NCI-H226 (cell line): ENCODE results near the gene MEI4.
"Not testable (repeated sequence)": the region's sequence is repeated elsewhere in the genome, so short reads cannot be mapped to it uniquely, and the experiment has no call there.

ENCODE experiments used
- DNase-seq: peaks from one replicate; pipeline ENCODE4 v3.0.0-alpha.2; 2015

The MEI4 gene

DNA sequence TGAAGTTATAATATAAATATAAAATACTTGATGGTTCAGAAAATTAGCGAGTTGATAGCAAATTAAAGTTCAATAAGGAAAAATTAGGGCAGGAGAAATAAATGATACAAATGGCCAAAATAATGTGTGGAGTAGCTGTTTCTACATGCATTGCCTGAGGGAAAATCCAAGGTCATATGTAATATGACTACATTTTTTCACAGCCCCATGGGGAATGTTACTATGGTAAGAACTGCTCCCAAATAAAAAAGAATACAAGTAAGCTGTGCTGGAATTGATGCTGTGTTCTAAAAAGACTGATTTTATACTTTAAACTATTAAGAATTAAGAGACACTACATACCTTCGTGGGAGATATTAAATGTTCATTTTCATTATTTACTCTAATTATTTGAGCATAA, 34.1 kb downstream of the MEI4 start:
- no peak for DNase-seq

DNA sequence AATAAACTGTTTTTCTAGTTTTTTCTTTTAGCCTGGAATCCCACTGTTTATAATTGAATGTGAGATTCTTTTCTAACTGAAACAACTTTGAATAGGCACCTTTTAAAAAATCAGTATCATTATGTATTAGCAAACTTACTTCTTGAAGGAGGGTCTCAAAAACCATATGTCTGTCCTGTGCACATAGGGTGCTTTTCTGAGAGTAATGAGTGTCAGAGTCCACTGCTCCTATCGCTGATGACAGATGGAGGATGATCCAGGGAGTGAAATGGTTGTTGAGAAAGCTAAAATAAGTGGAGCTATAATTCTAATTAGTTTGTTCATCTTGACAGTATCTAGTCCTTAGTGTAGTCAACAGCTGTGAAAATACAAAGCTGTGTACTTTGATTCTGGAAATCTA, 35.8 kb downstream of the MEI4 start:
- DNase-seq: no peak

DNA sequence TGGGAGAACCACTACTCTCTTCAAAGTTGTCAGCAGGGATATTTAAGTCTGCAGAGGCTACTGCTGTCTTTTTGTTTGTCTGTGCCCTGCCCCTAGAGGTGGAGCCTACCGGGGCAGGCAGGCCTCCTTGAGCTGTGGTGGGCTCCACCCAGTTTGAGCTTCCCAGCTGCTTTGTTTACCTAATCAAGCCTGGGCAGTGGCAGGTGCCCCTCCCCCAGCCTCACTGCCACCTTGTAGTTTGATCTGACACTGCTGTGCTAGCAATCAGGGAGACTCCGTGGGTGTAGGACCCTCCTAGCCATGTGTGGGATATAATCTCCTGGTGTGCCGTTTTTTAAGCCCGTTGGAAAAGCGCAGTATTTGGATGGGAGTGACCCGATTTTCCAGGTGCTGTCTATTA, 47.3 kb downstream of the MEI4 start:
- not testable (repeated sequence) for DNase-seq

DNA sequence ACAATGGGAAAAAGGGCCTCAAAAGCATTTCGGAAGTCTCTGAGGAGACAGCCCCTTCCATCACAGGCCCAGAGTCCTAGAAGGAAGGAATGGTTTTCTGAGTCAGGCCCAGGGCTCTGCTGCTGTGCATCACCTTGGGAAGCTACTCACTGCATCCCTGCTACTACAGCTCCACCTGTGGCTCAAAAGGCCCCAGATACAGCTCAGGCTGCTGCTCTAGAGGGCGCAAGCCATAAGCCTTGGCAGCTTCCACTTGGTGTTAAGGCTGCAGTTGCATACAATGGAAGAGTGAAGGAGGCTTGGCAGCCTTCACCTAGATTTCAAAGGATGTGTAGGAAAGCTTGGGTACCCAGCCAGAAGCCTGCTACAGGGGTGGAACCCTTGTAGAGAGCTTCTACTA, 54.8 kb downstream of the MEI4 start:
- no peak for DNase-seq

DNA sequence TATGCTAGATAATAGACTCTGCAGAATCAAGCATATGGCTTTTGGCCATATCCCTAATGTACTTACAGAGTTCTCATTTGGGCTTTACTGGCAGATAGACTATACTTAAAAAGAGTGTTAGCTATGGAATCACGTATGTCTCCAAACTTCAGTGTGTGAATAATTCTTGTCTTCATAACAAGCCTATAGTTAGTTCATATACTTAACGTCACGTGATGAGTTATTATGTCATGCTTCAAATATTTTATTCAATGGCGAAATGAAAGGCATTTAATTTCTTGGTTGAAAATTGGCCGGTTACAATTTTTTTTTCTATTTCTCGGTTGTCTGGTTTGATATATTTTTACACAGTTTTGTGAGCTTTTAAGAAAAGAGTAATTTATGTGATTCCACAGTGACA, 62.7 kb downstream of the MEI4 start:
- no peak for DNase-seq

DNA sequence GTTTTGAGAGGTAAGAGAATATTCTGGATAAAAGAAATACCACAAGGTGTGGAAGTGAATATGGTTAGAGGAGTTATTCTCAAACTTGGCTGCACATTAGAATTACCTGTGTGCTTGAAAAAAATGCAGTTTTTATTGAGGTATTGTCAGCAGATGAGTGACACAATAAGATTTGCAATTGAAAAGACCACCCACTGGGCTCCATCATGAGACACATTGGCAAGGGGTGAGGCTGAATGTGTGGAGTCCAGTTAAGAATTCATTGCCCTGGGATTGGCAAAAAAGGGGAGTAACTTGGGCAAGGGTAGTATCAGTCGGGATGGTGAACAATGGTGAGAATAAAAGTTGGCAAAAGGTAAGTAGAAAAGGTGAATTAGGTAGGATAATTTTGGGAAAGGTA, 63.5 kb downstream of the MEI4 start:
- no peak for DNase-seq

DNA sequence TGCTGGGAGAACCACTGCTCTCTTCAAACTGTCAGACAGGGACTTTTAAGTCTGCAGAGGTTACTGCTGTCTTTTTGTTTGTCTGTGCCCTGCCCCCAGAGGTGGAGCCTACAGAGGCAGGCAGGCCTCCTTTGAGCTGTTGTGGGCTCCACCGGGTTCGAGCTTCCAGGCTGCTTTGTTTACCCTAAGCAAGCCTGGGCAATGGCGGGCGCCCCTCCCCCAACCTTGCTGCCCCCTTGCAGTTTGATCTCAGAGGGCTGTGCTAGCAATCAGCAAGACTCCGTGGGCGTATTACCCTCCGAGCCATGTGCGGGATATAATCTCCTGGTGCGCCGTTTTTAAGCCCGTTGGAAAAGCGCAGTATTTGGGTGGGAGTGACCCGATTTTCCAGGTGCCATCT, 83.2 kb downstream of the MEI4 start:
- not testable (repeated sequence) for DNase-seq

DNA sequence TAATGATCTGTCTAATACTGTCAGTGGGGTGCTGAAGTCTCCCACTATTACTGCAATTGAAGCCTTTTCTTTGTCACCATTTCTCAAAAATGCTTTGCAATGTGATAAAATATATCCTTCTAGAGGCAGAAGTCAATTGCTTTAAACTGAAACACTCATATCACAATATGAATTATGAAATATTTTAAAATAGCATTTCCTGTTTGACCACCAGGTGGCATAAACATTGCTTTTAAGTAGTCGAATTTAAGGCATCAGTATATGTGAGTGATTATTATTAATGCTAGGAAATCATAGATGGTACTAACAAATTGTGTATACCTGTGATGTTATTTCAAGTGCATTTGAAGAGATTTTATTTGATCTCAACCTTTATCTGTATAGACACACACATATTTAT, 87.5 kb downstream of the MEI4 start:
- no peak for DNase-seq

DNA sequence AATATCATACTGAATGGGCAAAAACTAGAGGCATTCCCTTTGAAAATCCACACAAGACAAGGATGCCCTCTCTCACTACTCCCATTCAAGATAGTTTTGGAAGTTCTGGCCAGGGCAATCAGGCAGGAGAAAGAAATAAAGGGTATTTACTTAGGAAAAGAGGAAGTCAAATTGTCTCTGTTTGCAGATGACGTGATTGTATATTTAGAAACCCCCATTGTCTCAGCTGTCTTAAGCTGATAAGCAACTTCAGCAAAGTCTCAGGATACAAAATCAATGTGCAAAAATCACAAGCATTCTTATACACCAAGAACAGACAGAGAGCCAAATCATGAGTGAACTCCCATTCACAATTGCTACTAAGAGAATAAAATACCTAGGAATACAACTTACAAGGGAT, 99.3 kb downstream of the MEI4 start:
- not testable (repeated sequence) for DNase-seq

DNA sequence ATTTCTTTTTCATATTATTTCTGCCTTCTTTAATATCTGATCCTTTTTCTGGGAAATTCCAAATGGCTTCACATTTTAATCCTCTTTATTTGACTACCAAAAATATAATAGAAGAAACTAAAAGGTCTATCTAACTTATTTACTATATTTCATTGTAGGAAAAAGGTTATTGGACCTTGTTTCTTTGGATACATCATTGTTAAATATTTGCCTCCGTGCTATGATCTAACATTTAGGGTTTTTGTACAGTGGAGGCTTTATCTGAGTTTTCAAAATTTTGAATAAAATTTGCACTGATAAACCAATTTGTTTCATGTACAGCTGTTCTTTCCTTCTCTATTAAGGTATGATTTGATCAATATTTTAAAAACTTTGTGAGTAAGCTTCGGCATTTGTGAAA, 109.5 kb downstream of the MEI4 start:
- DNase-seq: no peak

DNA sequence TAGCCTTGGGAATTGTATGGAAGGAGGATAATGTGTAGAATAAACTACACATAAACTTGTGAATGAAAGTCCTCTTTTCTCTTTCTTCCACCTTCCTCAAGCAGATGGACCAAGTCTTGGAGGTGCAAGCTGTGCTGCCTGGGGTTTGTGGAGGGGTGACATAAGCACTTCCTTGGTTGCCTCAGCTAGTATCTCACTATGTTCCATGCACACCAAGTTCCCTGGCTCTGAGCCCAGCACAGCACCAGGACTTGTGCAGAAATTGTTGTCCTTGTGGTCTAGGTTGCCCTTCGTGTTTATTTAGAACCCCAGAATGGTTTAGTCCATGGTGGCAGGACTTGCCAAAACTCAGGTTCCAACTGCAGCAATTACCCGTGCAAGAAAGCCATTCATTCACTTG, 110.3 kb downstream of the MEI4 start:
- no peak for DNase-seq

DNA sequence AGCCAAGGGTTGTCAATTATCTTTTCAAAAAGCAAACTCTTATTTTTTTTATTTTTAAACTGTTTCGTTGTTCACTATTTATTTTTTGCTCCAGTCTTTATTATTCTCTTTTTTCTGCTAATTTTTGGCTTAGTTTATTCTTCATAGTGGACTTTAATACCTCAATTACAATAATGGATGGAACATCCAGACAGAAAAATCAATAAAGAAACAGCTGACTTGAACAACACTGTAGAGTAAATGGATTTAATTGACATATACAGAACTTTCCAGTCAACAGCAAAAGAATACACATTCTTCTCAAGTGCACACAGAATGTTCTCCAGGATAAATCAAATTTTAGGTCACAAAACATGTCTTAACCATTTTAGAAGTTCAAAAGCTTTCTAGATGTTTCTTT, 111.5 kb downstream of the MEI4 start:
- DNase-seq: no peak

DNA sequence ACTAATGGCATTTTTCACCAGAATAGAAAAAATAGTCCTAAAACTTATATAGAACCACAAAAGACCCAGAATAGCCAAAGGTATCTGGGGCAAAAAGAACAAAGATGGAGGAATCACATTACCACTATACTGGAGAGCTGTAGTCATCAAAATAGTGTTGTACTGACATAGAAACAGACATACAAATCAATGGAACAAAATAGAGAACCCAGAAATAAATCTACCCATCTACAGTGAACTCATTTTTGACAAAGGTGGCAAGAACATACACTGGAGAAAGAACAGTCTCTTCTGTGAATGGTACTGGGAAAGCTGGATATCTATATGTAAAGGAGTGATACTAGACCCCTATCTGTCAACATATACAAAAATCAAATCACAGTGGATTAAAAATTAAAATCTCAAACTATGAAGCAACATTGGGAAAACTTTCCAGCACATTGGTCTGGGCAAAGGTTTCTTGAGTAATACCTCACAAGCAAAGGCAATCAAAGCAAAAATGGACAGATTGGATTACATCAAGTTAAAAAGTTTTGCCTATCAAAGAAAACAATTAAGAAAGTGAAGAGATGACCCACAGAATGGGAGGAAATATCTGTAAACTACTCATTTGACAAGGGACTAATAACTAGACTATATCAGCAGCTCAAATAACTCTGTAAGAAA, 120.5 kb downstream of the MEI4 start:
- DNase-seq: no peak

DNA sequence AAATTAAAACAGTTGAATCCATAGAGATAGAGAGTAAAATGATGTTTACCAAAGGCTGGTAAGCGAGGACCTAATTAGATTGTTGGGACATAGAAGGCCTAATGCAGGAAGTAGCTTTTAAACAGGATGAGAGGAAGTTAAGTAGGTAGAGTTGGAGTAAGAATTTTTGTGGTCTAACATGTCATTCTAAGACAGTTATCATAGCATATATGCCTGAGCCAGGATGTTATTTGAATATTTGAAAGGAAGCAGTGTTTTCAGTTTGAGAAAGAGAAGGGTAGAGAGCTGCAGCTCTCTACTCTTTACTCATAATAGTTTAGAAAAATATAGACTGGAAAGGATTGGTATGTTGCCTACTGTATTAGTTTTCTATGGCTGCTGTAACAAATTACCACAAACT, 121.6 kb downstream of the MEI4 start:
- DNase-seq: no peak

DNA sequence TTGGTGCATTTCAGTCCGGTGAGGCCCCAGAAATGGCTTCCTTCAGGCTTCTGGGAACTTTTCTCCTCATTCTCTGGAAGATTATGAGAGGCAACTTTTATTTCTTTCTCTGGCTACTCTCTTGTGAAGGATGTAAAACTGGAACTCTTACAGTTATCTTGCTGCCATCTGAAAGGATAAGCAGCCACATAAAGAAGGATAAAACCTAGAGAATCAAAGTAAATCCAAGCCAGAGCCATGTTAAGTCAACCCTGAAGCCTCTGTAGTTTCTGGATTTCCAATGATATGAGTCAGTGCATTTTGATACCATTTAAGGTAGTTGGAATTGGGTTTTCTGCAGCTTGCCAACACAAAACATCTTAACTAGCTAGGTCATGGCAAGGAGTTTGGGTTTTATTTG, 123.6 kb downstream of the MEI4 start:
- no peak for DNase-seq

DNA sequence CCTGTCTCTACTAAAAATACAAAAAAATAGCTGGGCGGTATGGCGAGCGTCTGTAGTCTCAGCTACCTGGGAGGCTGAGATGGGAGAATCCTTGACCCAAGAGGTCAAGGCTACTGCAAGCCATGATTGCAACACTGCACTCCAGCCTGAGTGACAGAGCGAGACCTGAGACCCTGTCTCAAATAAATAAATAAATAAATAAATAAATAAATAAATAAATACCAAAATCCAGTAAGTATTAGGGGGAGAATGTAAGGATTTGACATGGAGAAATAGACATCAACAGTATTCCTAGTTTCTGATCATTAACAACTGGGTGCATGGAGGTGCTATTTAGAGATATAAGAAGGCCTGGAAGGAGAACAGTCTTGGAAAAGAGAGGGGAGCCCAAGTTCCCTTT, 125.7 kb downstream of the MEI4 start:
- no peak for DNase-seq

DNA sequence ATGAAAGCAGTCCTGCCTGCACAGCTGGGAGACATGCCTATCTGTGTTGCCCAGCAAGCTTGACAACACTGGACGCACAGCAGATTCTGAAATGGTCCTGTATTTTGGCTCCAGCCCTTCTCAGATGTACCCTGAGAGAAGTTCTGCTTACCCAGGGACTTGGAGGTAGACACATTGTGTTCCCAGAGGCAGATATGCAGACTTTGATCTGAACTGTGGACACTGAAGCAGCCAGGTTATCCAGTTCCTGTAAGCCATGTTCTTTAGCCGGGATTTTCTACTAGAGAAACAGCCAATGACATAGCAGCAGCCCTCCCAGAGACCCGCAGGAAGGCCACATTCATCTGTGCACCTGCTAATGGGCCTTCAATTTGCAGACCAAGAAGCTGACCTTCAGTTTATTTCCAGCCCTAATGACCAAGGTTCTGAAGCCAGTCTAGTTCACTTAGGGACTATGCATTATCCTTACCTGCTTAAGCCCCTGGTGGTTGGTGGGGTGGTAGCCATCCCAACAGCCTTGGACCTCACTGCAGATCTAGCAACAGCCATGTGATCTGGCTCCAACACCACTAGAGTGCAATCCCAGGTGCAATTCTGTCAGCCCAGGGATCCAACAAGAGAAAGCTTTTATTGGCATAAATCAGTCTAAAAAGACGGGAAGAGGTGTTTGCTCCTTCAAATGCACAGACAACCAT, 134.2 kb downstream of the MEI4 start:
- no peak for DNase-seq

DNA sequence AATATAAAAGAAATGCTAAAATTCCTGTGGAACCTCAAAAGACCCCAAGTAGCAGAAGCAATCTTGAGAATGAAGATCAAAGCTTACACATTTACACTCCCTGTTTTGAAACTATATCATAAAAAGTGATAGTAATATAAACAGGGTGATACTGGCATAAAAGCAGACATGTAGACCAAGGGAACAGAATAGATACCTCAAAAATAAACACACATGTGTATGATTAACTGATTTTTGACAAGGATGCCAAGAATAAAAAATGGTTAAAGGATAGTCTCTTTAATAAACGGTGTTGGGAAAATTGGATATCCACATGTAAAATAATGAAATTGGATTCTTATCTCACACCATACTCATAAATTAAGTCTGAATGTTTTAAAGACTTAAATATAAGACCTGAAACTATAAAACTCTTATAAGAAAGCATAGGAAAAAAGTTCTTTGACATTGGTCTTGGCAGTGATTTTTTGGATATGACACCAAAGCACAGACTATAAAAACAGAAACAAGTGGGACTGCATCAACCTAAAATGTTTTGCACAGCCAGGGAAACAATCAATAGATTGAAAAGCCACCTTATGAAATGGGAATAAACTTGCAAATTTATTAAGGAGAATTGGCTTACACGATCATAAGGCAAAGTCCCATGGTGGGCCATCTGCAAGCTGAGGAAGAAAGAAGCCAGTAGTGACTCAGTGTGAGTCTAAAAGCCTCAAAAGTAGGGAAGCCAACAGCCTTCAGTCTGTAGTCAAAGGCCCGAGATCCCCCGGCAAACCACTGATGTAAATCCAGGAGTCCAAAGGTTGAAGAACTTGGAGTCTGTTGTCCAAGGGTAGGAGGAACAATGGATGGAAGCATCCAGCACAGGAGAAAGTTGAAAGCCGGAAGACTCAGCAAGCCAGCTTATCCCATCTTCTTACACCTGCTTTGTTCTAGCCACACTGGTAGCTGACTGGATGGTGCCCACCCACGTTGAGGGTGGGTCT, 144.3 kb downstream of the MEI4 start:
- DNase-seq: no peak

DNA sequence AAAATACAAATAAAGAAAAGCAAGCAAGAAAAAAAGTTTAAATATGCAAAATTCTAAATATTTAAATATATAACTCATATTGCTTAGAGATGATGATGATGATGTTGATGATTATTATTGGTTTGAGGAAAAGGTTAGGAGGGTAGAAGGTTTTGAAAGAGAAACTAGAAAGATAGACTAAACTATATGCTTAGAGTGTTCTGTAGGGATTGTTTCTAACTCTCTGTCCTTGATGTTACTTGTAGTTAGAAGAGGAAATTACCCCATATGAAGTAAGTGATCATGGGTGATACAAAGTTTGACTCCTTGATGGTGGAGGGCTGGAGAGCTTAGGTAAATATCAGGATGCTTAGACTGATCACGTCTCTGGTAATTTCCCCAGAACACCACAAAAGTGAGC, 159.5 kb downstream of the MEI4 start:
- DNase-seq: no peak

DNA sequence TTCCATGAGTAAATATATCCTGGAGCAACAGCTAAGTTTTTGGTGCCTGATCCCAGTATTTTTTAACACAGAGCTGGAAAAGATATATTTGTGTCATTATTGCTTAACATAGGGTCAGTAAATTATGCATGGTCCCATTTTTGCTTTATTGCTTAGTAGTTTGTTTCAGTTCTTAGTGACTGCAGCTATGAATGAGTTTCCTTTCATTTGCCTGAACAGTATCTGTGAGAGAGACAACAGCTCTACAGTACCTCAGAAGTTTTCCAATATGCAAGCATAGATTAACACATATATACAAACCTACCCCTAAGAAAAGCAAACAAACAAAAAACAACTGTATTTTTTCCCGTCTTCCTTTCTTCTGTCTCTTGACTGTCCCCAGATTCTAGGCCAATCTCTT, 160.3 kb downstream of the MEI4 start:
- no peak for DNase-seq

DNA sequence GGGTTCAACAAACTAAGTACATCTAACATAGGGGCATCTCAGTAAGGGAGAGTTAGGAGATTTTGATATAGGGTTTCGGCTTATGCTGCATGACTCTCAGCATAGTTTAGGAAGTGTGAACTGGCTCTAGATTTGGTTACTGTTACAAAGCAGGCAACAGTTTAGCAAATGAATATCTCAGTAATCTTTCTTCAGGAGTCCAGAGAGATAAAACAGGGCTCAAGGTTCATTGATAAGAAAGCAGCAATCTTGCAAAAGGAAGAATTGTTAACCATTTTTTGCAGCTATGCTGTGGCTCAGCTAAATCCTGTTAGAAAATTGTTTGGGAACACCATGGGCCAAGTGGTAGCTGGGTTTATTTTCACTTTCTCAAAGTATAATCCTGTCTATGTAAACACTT, 161.3 kb downstream of the MEI4 start:
- DNase-seq: no peak

DNA sequence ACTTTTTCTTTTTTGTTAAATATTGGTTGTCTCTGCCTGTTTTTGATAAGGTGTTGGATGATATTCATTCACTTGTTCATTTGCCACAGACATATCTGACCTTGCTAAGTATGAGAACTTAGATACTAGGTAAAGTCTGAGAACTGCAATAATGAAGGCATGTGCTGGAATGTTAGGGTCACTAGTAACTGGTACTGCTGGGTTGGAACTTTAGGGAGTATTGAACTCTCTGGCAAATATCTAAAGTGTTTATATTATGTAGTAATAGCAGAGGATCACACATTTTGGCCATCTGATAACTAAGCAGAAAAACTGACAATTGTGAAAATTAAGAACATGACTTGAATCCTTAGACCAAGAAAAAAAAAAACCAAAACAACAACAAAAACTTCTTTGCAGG, 162.7 kb downstream of the MEI4 start:
- DNase-seq: no peak

DNA sequence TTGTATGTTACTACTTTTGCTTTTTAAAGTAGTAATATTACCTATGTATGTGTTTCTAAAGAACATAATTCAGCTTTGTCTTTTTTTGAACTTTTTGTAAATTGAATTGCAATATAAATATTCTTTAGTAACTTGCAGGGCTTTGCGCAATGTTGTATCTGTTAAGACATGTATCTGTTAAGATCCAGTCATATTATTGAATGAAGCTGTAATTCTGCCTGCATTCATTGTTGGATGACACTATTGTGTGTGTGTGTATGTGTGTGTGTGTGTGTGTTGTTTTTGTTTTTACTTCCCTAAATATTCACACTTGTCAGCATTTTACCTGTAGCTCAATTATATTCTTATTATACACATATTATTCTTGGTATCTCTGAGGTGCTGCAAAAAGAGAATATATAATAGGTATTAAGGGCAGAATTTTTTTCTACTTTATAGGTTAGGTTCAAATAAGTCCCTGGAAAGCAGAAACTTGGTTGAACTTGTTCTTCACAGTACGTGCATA, 164.0 kb downstream of the MEI4 start:
- DNase-seq: no peak

DNA sequence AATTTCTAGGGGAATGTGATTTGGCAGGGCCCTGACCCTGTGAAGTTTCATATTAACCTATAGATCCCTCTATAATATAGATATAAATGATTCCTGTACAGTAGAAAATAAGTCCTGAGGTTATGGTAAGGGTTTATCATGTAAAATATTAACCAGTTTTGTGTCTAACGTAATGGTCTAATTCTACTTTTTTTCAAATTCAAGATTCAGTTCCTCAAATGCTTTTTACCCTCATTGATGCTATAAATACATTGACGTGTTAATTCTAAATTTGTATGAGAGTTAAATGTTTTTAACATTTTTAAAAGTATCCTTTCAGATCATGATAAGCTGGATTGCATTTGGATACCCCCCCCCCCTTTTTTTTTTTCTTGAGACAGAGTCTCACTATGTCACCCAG, 169.4 kb downstream of the MEI4 start:
- DNase-seq: no peak
